Liver (tissue), 3 donors: ENCODE measurements around the gene TUBB1.

ENCODE experiments used
- CTCF ChIP-seq: fragments of 150-350 bp; IDR thresholded peaks from 2 replicates; pipeline ENCODE4 v1.5.1; 2017; ENCODE audit warnings: improper control_type of control experiment, low read depth, low read length; ENCODE audit not compliant: missing input control
- EGR1 ChIP-seq, 2 donors: IDR thresholded peaks; 2 replicates each; pipeline ENCODE4 v1.6.1; 2016 to 2018; ENCODE audit warnings: antibody characterized with exemption in 2 of 2, low read depth in 2 of 2
- FOXA2 ChIP-seq: IDR thresholded peaks from 2 replicates; pipeline ENCODE4 v1.6.1; 2016; ENCODE audit warnings: antibody characterized with exemption
- GABPA ChIP-seq, 2 donors: IDR thresholded peaks in 1 of 2; conservative IDR thresholded peaks in 1 of 2; 2 replicates each; pipeline ENCODE4 v1.6.1; 2016; ENCODE audit warnings: antibody characterized with exemption in 2 of 2, mild to moderate bottlenecking in 1 of 2, moderate library complexity in 1 of 2
- JUND ChIP-seq, 2 donors: IDR thresholded peaks; 2 replicates each; pipeline ENCODE4 v1.6.1; 2016; ENCODE audit warnings: antibody characterized with exemption in 2 of 2
- NR2F2 ChIP-seq: IDR thresholded peaks from 2 replicates; pipeline ENCODE4 v1.6.1; 2016; ENCODE audit warnings: antibody characterized with exemption
- RXRA ChIP-seq, 2 donors: IDR thresholded peaks; 2 replicates each; pipeline ENCODE4 v1.6.1; 2017 to 2018; ENCODE audit warnings: antibody characterized with exemption in 2 of 2, mild to moderate bottlenecking in 1 of 2
- TAF1 ChIP-seq: conservative IDR thresholded peaks from 2 replicates; pipeline ENCODE4 v1.6.1; 2016; ENCODE audit warnings: antibody characterized with exemption, mild to moderate bottlenecking
- YY1 ChIP-seq: IDR thresholded peaks from 2 replicates; pipeline ENCODE4 v1.6.1; 2016; ENCODE audit warnings: antibody characterized with exemption, mild to moderate bottlenecking
- TF ChIP-seq, protein P1 (sequence below): IDR thresholded peaks from 2 replicates; pipeline ENCODE4 v1.6.1; 2016; ENCODE audit warnings: antibody characterized with exemption
- TF ChIP-seq, protein P2 (sequence below): IDR thresholded peaks from 2 replicates; pipeline ENCODE4 v1.6.1; 2016; ENCODE audit warnings: antibody characterized with exemption, mild to moderate bottlenecking
- TF ChIP-seq, protein P3 (sequence below): IDR thresholded peaks from 2 replicates; pipeline ENCODE4 v1.6.1; 2016; ENCODE audit warnings: antibody characterized with exemption
- donor health status: healthy.
- donor health status: healthy.

DNA sequence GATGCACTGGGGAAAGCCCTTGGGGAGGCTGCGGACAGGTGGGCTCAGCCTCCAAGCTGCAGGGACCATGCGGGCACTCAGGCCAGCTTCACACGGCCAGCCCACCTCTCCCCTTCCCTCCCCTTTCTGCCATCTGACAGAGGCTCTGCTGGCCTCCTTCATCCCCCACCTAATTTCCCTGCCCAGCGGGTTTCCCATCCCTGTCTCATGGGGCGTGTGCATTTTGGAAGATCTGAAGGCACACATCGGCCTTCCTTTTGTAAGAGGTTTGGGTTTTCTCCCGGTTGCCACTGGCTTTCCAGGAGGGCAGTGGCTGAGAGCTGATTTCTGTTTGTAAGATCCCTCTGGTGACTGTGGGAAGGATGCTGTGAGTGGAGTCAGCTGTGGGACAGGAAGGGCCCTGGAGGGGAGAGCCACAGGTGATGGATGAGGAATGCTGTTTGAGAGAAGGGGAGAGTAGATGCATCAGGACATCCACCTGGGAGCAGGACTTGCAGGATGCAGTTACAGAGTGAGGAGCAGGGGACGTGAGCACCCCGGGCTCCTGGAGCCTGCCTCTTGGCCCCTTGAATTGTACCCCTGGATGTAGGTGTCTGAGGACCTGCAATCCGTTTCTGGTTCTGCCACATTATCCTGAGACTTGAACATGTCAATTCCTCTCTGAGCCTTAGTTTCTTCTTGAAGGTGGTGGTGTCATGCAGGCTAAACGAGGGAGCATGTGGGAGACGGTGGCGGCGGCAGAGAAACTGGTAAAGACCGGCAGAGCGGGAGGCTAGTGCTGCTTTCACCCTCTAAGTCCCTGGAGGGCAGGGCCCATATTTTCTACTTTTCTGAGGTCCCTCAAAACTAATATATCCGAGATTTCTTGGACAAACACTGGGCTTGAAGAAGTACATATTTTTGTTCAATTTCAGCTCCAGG lies 5.9 kb upstream of the TUBB1 start:
- TF ChIP-seq YY1 (no peak), CTCF (no peak), EGR1 (IDR thresholded peaks at IDR 0.05; ENCODE audit: low read depth in 2 of 2) (no peak), JUND (IDR thresholded peaks at IDR 0.05) (no peak), TAF1 (no peak), NR2F2 (no peak), FOXA2 (no peak), GABPA (IDR thresholded peaks at IDR 0.05 in 1 of 2, conservative IDR thresholded peaks at IDR 0.05 in 1 of 2) (no peak), RXRA (IDR thresholded peaks at IDR 0.05) (no peak)
- TF ChIP-seq, protein P1, sequence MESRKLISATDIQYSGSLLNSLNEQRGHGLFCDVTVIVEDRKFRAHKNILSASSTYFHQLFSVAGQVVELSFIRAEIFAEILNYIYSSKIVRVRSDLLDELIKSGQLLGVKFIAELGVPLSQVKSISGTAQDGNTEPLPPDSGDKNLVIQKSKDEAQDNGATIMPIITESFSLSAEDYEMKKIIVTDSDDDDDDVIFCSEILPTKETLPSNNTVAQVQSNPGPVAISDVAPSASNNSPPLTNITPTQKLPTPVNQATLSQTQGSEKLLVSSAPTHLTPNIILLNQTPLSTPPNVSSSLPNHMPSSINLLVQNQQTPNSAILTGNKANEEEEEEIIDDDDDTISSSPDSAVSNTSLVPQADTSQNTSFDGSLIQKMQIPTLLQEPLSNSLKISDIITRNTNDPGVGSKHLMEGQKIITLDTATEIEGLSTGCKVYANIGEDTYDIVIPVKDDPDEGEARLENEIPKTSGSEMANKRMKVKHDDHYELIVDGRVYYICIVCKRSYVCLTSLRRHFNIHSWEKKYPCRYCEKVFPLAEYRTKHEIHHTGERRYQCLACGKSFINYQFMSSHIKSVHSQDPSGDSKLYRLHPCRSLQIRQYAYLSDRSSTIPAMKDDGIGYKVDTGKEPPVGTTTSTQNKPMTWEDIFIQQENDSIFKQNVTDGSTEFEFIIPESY, result no peak
- TF ChIP-seq, protein P2, sequence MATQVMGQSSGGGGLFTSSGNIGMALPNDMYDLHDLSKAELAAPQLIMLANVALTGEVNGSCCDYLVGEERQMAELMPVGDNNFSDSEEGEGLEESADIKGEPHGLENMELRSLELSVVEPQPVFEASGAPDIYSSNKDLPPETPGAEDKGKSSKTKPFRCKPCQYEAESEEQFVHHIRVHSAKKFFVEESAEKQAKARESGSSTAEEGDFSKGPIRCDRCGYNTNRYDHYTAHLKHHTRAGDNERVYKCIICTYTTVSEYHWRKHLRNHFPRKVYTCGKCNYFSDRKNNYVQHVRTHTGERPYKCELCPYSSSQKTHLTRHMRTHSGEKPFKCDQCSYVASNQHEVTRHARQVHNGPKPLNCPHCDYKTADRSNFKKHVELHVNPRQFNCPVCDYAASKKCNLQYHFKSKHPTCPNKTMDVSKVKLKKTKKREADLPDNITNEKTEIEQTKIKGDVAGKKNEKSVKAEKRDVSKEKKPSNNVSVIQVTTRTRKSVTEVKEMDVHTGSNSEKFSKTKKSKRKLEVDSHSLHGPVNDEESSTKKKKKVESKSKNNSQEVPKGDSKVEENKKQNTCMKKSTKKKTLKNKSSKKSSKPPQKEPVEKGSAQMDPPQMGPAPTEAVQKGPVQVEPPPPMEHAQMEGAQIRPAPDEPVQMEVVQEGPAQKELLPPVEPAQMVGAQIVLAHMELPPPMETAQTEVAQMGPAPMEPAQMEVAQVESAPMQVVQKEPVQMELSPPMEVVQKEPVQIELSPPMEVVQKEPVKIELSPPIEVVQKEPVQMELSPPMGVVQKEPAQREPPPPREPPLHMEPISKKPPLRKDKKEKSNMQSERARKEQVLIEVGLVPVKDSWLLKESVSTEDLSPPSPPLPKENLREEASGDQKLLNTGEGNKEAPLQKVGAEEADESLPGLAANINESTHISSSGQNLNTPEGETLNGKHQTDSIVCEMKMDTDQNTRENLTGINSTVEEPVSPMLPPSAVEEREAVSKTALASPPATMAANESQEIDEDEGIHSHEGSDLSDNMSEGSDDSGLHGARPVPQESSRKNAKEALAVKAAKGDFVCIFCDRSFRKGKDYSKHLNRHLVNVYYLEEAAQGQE, result no peak
- TF ChIP-seq, protein P3, sequence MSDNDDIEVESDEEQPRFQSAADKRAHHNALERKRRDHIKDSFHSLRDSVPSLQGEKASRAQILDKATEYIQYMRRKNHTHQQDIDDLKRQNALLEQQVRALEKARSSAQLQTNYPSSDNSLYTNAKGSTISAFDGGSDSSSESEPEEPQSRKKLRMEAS, result no peak
